Left ventricle myocardium inferior (tissue), 1 donor: ENCODE data around the gene PTPN6. TPM values are rescaled to one million over a fixed set of nuclear protein-coding genes. Genes with fewer than 3 reads are reported as not detected.

ENCODE experiments used
- DNase-seq: peaks from one replicate; pipeline ENCODE4 v3.0.0-alpha.2; 2020
- H3K27ac ChIP-seq: fragments of 200-600 bp; replicated peaks from 2 replicates; pipeline ENCODE4 v1.8.0; 2021
- H3K27me3 ChIP-seq: fragments of 200-600 bp; 2 replicates; pipeline ENCODE4 v1.8.0; 2021; ENCODE audit warnings: low read depth
- H3K36me3 ChIP-seq: fragments of 200-600 bp; 2 replicates; pipeline ENCODE4 v1.8.0; 2021
- H3K4me1 ChIP-seq: fragments of 200-600 bp; 2 replicates; pipeline ENCODE4 v1.8.0; 2021
- H3K4me3 ChIP-seq: fragments of 200-600 bp; 2 replicates; pipeline ENCODE4 v1.8.0; 2021; ENCODE audit warnings: mild to moderate bottlenecking, moderate library complexity
- H3K9me3 ChIP-seq: fragments of 200-600 bp; replicated peaks from 2 replicates; pipeline ENCODE4 v1.8.0; 2021
- CTCF ChIP-seq: fragments of 200-600 bp; IDR thresholded peaks from 2 replicates; pipeline ENCODE4 v1.8.0; 2021; ENCODE audit warnings: antibody characterized with exemption, mild to moderate bottlenecking, borderline replicate concordance
- intact Hi-C: fragments of 100-400 bp; cut with micrococcal nuclease; formaldehyde crosslinking; loops from one replicate; pipeline ENCODE4 v1.11.0; 2022
- total RNA-seq: library from RNA; stranded (reverse); fragmentation: NEBNext Ultra II Directional; extraction: Animal tissue kit (Norgen Biotek cat#: 25700); gene quantifications from one replicate; pipeline ENCODE4 v1.2.1, GENCODE V29; 2021
- donor health status: DM: no; HTN: yes; CAD: no; lungs with severe emphysema.

Gene PTPN6
- total RNA-seq, 1 donor from 2014 or later = 6.7 TPM

GRCh38 chr12:7004287-7004803, 53.2 kb downstream of the PTPN6 start:
- no peaks in the 10 kb centered on the region for H3K9me3 ChIP-seq
- no peaks in the 10 kb centered on the region for H3K27me3 ChIP-seq
- TF ChIP-seq CTCF = no peak
- intact Hi-C loops = no loop called here
- no peak overlapping the region for H3K4me3 ChIP-seq
- H3K27ac ChIP-seq = peak overlapping the region; percentile 5
- H3K36me3 ChIP-seq = peaks cover 5% of the 10 kb centered on the region
- DNase-seq = no peak
- H3K4me1 ChIP-seq = peaks cover 66% of the 10 kb centered on the region

- intact Hi-C loops = no loop called here
- Histone ChIP-seq H3K4me1 (peaks cover 70% of the 10 kb centered on the region), H3K4me3 (no peak overlapping the region), H3K27ac (peak overlapping the region; percentile 5), H3K9me3 (no peaks in the 10 kb centered on the region), H3K36me3 (peaks cover 8% of the 10 kb centered on the region), H3K27me3 (no peaks in the 10 kb centered on the region)
- no peak for TF ChIP-seq CTCF
- no peak for DNase-seq
These were observed 53.7 kb downstream of the PTPN6 start for GRCh38 chr12:7004840-7005239.

- H3K27ac ChIP-seq = peak overlapping the region; percentile 5
- no peak for TF ChIP-seq CTCF
- no peaks in the 10 kb centered on the region for H3K9me3 ChIP-seq
- peaks cover 8% of the 10 kb centered on the region for H3K36me3 ChIP-seq
- intact Hi-C loops = no loop called here
- H3K4me3 ChIP-seq = no peak overlapping the region
- H3K27me3 ChIP-seq = no peaks in the 10 kb centered on the region
- peaks cover 73% of the 10 kb centered on the region for H3K4me1 ChIP-seq
- DNase-seq = no peak
These were observed 54.2 kb downstream of the PTPN6 start for GRCh38 chr12:7005311-7005710.

- Histone ChIP-seq H3K36me3 (peaks cover 17% of the 10 kb centered on the region), H3K4me3 (no peak overlapping the region), H3K27me3 (no peaks in the 10 kb centered on the region), H3K4me1 (peaks cover 73% of the 10 kb centered on the region), H3K27ac (peak overlapping the region; percentile 10), H3K9me3 (no peaks in the 10 kb centered on the region)
- DNase-seq = no peak
- intact Hi-C loops = no loop called here
- no peak for TF ChIP-seq CTCF
These were observed 55.5 kb downstream of the PTPN6 start for GRCh38 chr12:7006639-7007038.

- no peak overlapping the region for H3K4me3 ChIP-seq
- peak overlapping the region; percentile 10 for H3K27ac ChIP-seq
- no peaks in the 10 kb centered on the region for H3K9me3 ChIP-seq
- TF ChIP-seq CTCF = no peak
- peaks cover 17% of the 10 kb centered on the region for H3K36me3 ChIP-seq
- H3K27me3 ChIP-seq = no peaks in the 10 kb centered on the region
- no peak for DNase-seq
- peaks cover 79% of the 10 kb centered on the region for H3K4me1 ChIP-seq
- intact Hi-C loops = no loop called here
These were observed 57.7 kb downstream of the PTPN6 start for GRCh38 chr12:7008864-7009263.
